H54 (cell line): Measurements from ENCODE around the gene ZNRF1.
"Not testable (repeated sequence)": the region's sequence is repeated elsewhere in the genome, so short reads cannot be mapped to it uniquely, and the experiment has no call there.

Source experiments
- DNase-seq: peaks from one replicate; pipeline ENCODE4 v3.0.0; 2011; ENCODE audit warnings: low spot score, mixed read lengths; ENCODE audit not compliant: insufficient read length
- FAIRE-seq: peaks from 3 replicates; lab custom pipeline; 2011; peaks lifted over from hg19 to GRCh38; lab: Jason Lieb, UNC
- POLR2A ChIP-seq: IDR thresholded peaks from 2 replicates; pipeline ENCODE4 v1.6.1; 2011; ENCODE audit warnings: low read depth, mild to moderate bottlenecking, low read length

ZNRF1 gene

DNA sequence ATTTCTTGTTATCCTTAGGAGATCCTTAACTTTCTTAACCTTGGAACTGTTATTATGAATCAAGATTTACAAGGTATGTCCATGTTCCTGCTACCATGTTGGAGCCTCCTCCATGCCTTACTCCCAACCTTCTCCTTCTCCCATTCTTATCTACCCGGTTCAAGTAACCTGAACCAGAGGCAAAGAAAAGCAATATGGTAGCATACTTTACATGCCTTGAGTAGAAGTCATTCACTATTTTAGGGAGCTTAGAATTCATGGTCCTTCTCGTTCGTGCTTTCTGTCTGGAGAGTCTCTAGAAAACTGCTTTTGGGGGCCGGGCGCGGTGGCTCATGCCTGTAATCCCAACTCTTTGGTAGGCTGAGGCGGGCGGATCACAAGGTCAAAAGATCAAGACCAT is 80.1 kb downstream of the ZNRF1 start:
- DNase-seq (no peak), FAIRE-seq (no peak)
- TF ChIP-seq POLR2A, result no peak

- DNase-seq (no peak), FAIRE-seq (no peak)
- TF ChIP-seq POLR2A, result no peak
These were observed 80.6 kb downstream of the ZNRF1 start for GRCh38 chr16:75079346-75079926.

DNA sequence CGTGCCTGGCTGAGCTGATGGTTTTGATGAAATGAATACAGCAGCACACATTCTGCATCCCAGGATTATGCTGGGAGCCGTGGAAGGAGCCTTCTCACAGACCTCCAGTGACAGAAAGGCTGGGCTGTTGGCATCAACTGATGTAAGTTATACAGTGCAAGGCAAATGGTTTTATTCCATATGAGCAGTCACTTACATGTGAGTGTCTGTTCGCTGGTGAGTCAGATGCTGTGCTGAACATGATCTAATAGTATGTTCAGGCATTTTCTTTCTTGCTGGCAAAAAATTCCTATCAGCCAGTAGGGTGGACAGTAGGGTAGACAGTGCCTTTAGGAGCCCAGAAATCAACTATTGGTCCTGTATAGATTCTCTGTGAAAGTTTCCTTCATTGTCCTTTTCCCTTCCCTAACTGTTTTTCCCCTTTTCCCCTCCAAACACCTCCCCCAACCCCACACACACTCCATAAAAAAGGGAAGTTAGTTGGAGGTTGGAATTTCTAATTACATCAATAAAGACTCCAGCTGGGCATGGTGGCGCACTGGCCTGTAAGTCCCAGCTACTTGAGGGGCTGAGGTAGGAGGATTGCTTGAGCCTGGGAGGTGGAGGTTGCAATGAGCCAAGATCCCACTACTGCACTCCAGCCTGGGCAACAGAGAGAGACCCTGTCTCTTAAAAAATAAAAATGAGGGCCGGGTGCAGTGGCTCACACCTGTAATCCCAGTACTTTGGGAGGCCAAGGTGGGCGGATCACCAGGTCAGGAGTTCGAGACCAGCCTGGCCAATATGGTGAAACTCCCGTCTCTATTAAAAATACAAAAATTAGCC is 81.6 kb downstream of the ZNRF1 start:
- no peak for TF ChIP-seq POLR2A
- FAIRE-seq, result no peak
- peak; percentile 68 for DNase-seq

DNA sequence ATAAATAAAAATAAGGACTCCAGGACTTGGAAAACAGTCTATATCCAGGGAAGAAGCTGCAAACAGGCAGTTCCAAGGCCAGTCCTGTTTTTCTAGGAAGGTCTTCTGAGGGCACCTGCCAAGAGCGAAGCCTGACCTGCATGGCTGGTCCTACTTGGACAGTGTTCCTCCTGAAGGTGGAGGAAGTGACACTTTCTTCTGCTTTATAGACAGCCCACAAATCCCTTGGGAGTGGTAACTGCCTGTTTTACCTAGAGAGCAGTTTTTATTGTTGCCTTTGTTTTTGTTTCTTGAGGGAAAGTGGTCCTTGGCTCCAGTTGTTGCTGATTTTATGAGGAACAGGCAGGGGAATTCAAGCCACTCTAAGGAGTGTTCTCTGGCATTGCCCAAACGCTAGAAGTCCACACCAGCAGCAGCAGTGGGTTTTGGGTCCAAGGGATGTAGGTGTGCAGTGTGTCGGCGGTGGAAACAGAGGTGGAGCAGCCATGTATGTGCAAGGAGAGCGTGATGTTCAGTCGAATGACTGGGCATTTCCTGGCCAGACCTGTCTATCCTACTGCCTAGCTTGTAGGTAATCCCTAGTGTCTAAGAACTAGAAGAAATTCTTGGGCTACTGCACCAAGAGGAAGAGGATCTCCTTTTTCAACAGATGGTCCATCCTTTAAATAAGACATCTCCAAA is 82.5 kb downstream of the ZNRF1 start:
- no peak for TF ChIP-seq POLR2A
- FAIRE-seq, result no peak
- DNase-seq, result no peak

DNA sequence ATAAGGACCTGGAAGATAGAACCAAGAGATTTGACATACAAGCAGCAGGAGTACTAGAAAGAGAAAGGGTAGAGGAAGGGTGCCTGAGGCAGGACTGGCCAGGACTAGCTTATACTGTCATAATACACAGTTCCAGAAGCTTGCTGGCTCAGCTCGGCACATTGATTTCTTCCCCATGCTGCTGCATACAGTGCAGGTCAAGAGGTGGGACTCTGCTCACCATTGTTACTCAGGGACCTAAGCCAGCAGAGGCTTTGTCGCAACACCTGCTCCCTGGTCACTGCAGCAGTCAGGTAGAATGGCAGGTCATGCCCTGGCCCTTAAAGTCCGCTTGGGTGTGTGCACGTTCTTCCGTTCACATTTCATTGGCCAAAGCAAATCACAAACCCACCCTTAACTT is 85.0 kb downstream of the ZNRF1 start:
- FAIRE-seq (no peak), DNase-seq (no peak)
- TF ChIP-seq POLR2A, result no peak

DNA sequence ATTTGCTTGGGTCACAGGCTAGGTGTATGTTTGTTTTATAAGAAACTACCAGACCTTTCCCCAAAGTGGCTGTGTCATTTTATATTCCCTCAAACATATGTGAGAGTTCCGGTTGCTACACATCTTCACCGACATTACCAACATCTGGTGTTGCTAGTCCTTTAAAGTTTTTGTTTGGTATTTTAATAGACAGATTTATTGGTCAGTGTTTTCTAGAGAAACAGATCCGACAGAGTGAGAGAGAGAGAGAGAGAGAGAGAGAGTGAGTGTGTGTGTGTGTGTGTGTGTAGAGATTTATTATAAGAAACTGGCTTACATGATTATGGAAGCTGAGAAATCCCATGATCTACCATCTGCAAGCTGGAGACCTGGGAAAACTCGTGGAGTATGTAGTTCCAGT is 86.7 kb downstream of the ZNRF1 start:
- DNase-seq, result no peak
- FAIRE-seq, result no peak
- no peak for TF ChIP-seq POLR2A

GRCh38 chr16:75086281-75086680 is 87.5 kb downstream of the ZNRF1 start:
- FAIRE-seq (no peak), DNase-seq (no peak)
- TF ChIP-seq POLR2A, result no peak

GRCh38 chr16:75086688-75087374 is 88.0 kb downstream of the ZNRF1 start:
- no peak for DNase-seq
- no peak for FAIRE-seq
- no peak for TF ChIP-seq POLR2A

DNA sequence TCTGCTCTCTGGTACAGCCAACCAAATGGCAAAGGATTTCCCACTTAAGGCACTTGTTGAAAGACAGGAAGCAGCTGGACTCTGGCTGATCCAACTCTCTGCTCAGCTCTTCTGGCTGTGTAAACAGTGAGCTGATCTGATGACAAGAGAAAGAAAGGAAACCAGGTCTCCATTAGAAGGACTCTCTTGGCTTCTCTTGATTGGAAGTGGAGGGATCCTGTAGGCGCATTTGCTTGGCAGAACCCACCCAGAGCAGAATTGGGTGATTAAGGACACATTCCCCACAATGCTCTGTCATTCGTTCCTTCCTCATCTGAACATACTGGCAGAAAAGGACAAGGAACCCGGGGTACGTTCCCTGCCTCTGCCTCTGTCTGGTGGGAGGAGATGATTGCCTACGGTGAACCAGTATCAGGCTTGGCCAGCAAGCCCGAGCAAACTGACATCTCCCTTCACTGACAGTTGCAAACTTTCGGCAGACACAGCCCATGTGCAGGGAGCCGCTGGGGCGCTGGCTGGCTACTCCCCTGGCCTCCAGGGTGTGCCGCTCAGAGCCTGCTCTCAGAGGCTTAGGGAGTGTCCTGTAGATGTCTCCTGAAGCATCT is 88.7 kb downstream of the ZNRF1 start:
- FAIRE-seq (no peak), DNase-seq (no peak)
- no peak for TF ChIP-seq POLR2A

- DNase-seq, result no peak
- FAIRE-seq, result no peak
- no peak for TF ChIP-seq POLR2A
These were observed 89.4 kb downstream of the ZNRF1 start for GRCh38 chr16:75088216-75088615.

GRCh38 chr16:75088934-75089333 is 90.1 kb downstream of the ZNRF1 start:
- DNase-seq (no peak), FAIRE-seq (no peak)
- TF ChIP-seq POLR2A, result no peak

DNA sequence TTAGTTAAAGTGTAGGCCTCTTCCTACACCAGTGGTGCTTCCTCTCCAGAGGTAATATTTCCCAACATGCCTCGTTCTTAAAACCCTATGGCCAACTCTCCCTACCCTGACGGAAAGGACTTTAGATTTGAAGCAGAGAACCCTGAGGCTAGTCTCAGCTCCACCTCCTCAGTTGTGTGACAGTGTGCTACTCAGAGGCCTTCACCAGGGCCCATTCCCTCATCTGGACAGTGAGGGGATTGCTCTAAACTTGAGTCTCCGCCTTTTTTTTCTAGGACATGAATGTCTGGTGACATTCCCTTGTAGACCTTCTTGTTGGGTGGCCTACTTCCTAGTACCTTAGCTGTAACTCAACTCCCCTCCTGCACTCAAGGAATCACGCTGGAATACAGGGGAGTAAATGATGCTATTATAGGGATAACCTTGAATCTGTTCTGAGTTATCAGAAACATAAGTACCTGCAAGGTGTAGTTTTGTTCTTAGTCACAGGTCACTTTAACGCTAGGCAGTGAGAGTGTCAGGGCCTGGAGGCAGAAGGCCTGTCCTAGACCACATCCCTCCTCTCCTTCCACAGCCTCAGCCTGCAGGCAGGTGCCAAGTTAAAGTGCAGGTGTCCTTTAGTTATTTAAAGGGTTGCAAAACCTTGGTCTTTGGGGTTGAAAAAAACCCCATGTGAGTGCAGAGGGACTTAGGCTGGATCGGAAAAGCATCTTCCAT is 90.8 kb downstream of the ZNRF1 start:
- no peak for TF ChIP-seq POLR2A
- FAIRE-seq (no peak), DNase-seq (no peak)

GRCh38 chr16:75090899-75091298 is 92.1 kb downstream of the ZNRF1 start:
- not testable (repeated sequence) for FAIRE-seq, DNase-seq

DNA sequence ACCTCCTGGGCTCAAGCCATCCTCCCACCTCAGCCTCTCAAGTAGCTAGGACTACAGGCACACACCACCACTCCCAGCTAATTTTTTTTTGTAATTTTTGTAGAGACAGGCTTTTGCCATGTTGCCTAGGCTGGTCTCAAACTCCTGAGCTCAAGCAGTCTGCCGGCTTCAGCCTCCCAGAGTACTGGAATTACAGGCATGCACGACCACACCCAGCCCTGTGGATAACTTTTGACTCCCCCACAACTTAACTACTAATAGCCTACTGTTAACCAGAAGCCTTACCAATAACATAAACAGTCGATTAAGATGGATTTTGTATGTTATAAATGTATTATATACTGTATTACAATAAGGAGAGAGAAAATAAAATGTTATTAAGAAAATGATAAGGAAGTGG is 92.8 kb downstream of the ZNRF1 start:
- FAIRE-seq, DNase-seq: not testable (repeated sequence)
